ENCODE measurements around the gene GABRA4.

- TF ChIP-seq, protein P1, sequence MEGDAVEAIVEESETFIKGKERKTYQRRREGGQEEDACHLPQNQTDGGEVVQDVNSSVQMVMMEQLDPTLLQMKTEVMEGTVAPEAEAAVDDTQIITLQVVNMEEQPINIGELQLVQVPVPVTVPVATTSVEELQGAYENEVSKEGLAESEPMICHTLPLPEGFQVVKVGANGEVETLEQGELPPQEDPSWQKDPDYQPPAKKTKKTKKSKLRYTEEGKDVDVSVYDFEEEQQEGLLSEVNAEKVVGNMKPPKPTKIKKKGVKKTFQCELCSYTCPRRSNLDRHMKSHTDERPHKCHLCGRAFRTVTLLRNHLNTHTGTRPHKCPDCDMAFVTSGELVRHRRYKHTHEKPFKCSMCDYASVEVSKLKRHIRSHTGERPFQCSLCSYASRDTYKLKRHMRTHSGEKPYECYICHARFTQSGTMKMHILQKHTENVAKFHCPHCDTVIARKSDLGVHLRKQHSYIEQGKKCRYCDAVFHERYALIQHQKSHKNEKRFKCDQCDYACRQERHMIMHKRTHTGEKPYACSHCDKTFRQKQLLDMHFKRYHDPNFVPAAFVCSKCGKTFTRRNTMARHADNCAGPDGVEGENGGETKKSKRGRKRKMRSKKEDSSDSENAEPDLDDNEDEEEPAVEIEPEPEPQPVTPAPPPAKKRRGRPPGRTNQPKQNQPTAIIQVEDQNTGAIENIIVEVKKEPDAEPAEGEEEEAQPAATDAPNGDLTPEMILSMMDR (IDR thresholded peaks at IDR 0.05; ENCODE audit: low read depth, low read length), result peak; percentile 12
- TF ChIP-seq MAX (IDR thresholded peaks at IDR 0.05; ENCODE audit: low read depth, low read length) (no peak), POLR2A (IDR thresholded peaks at IDR 0.05; ENCODE audit: extremely low read depth, insufficient read length) (no peak), MYC (IDR thresholded peaks at IDR 0.05; ENCODE audit: low read depth, low read length) (no peak)
These were observed 106.7 kb downstream of the GABRA4 start for GRCh38 chr4:46886711-46887110.

Data from NB4 (cell line).